Keratinocyte (primary cell): Measurements from ENCODE around the gene CCSAP. TPM values are rescaled to one million over a fixed set of nuclear protein-coding genes. Genes with fewer than 3 reads are reported as not detected.

Source experiments
- DNase-seq: peaks from one replicate; pipeline ENCODE4 v3.0.0-alpha.2; 2011; ENCODE audit warnings: low read depth, missing footprints, low spot score
- FAIRE-seq: peaks from 2 replicates; lab custom pipeline; 2011; peaks lifted over from hg19 to GRCh38; lab: Jason Lieb, UNC
- H2AFZ ChIP-seq: 2 replicates; pipeline ENCODE4 v1.6.0; 2012; ENCODE audit warnings: low read length, control low read depth, inconsistent platforms; ENCODE audit not compliant: control insufficient read depth
- H3K27ac ChIP-seq: 2 replicates; pipeline ENCODE4 v1.5.1; 2011; ENCODE audit warnings: low read length; ENCODE audit not compliant: control insufficient read depth, insufficient read depth
- H3K27me3 ChIP-seq: 3 replicates; pipeline ENCODE4 v1.6.0; 2011; ENCODE audit warnings: low read length; ENCODE audit not compliant: control insufficient read depth, insufficient read depth; ENCODE audit errors: extremely low read depth
- H3K36me3 ChIP-seq, 2 experiments: 2 replicates in 1 of 2; 3 replicates in 1 of 2; pipeline ENCODE4 v1.5.1; 2011; ENCODE audit warnings: low read length in 2 of 2, mild to moderate bottlenecking in 1 of 2; ENCODE audit not compliant: control insufficient read depth in 2 of 2, insufficient read depth in 2 of 2; ENCODE audit errors: extremely low read depth in 1 of 2
- H3K4me1 ChIP-seq: 3 replicates; pipeline ENCODE4 v1.5.1; 2011; ENCODE audit warnings: low read length; ENCODE audit not compliant: control insufficient read depth, insufficient read depth; ENCODE audit errors: extremely low read depth
- H3K4me2 ChIP-seq: 3 replicates; pipeline ENCODE4 v1.6.0; 2011; ENCODE audit warnings: low read depth, low read length; ENCODE audit not compliant: control insufficient read depth, insufficient read depth; ENCODE audit errors: extremely low read depth
- H3K4me3 ChIP-seq, 3 experiments: fragments of 200-600 bp in 1 of 3; sonication (generic) in 1 of 3; 2 replicates in 2 of 3; 3 replicates in 1 of 3; pipeline ENCODE4 v1.5.1; 2011 to 2016; ENCODE audit warnings: low read length in 3 of 3, mild to moderate bottlenecking in 3 of 3, control low read depth in 2 of 3, inconsistent platforms in 1 of 3, low read depth in 1 of 3, mixed read lengths in 1 of 3, mixed run types in 1 of 3, moderate library complexity in 1 of 3; ENCODE audit not compliant: control insufficient read depth in 2 of 3, insufficient read depth in 2 of 3; ENCODE audit errors: extremely low read depth in 1 of 3
- H3K79me2 ChIP-seq: 2 replicates; pipeline ENCODE4 v1.6.0; 2012; ENCODE audit warnings: low read length; ENCODE audit not compliant: control insufficient read depth, insufficient read depth
- H3K9ac ChIP-seq: 3 replicates; pipeline ENCODE4 v1.6.0; 2011; ENCODE audit warnings: low read length; ENCODE audit not compliant: control insufficient read depth, insufficient read depth; ENCODE audit errors: extremely low read depth
- H3K9me1 ChIP-seq: 3 replicates; pipeline ENCODE4 v1.6.0; 2011; ENCODE audit warnings: low read length; ENCODE audit not compliant: control insufficient read depth, insufficient read depth; ENCODE audit errors: extremely low read depth
- H3K9me3 ChIP-seq: 2 replicates; pipeline ENCODE4 v1.5.1; 2012; ENCODE audit warnings: low read depth, low read length; ENCODE audit not compliant: control insufficient read depth
- H4K20me1 ChIP-seq: 3 replicates; pipeline ENCODE4 v1.6.0; 2011; ENCODE audit warnings: low read length; ENCODE audit not compliant: control insufficient read depth, insufficient read depth; ENCODE audit errors: extremely low read depth
- CTCF ChIP-seq, 3 experiments: IDR thresholded peaks in 1 of 3; conservative IDR thresholded peaks in 1 of 3; optimal IDR thresholded peaks in 1 of 3; 2 replicates in 2 of 3; 3 replicates in 1 of 3; pipeline versions ENCODE3 to v1.5.1; 2011; ENCODE audit warnings: low read length in 3 of 3, mild to moderate bottlenecking in 3 of 3, moderate library complexity in 2 of 3, control low read depth in 1 of 3, inconsistent platforms in 1 of 3; ENCODE audit not compliant: insufficient read depth in 2 of 3; ENCODE audit errors: extremely low read depth in 1 of 3
- EZH2 ChIP-seq: IDR thresholded peaks from one replicate; pipeline ENCODE4 v1.6.1; 2012; ENCODE audit warnings: inconsistent platforms, mild to moderate bottlenecking, low read length, moderate library complexity
- dilution Hi-C: fragments of 300-500 bp; cut with MboI; formaldehyde crosslinking; loops from one replicate; pipeline ENCODE4 v1.7.0; 2020; ENCODE audit warnings: low sequenced_read_pairs; ENCODE audit not compliant: extremely low pct_ligation_motif_present
- polyA plus RNA-seq, 5 experiments: library from polyadenylated mRNA; depleted of rRNA in 3 of 5; stranded (reverse) in 3 of 5; stranded (forward) in 1 of 5; unstranded in 1 of 5; fragments of >200 nt; gene quantifications; 1 replicate in 1 of 5; 2 replicates in 3 of 5; 3 replicates in 1 of 5; pipeline versions ENCODE4 v1.2.1 to v1.2.3, GENCODE V29; 2011 to 2012; ENCODE audit warnings: missing spikeins in 2 of 5, low read depth in 1 of 5, low replicate concordance in 1 of 5

Gene CCSAP
- polyA plus RNA-seq, 1 donor (not counting 4 experiments of a cell fraction or from before 2014, with no cell fraction given), result 6.5 TPM

DNA sequence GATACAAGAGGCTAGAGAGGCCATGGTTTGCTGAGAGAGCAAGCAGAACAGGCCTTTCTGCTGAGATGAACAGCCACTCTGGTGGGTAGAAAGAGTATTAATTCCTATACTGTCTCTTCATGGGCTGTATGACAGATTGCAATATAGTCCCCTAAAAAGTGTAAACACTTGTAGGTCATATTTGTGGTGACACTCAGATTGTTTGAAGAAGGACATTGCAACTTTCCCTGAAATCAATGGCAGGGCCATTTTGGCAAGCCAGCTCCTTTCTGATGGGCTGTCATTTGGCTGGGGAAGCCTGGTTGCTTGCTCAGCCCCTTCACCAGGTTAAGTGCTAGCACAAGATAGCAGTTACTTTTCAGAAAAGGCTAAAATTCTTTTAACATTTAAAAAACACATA lies 44.4 kb downstream of the CCSAP start:
- Histone ChIP-seq H3K27me3 (no peaks in the 10 kb centered on the region), H3K27ac (no peak overlapping the region), H3K9me1 (no peaks in the 10 kb centered on the region), H3K4me1 (no peaks in the 10 kb centered on the region), H2AFZ (no peak overlapping the region), H3K36me3 (peaks cover 20 to 25% of the 10 kb centered on the region in 2 experiments), H3K9ac (no peak overlapping the region), H3K79me2 (no peaks in the 10 kb centered on the region), H4K20me1 (no peaks in the 10 kb centered on the region), H3K9me3 (no peaks in the 10 kb centered on the region), H3K4me3 (no peak overlapping the region), H3K4me2 (no peak overlapping the region)
- dilution Hi-C loops, result no loop called here
- FAIRE-seq, result no peak
- DNase-seq, result no peak
- TF ChIP-seq EZH2, result no peak
- no peak for TF ChIP-seq CTCF (optimal IDR thresholded peaks at IDR 0.05 in 1 of 3, IDR thresholded peaks at IDR 0.05 in 1 of 3, conservative IDR thresholded peaks at IDR 0.05 in 1 of 3; ENCODE audit: extremely low read depth in 1 of 3, insufficient read depth in 2 of 3, low read length in 3 of 3)

DNA sequence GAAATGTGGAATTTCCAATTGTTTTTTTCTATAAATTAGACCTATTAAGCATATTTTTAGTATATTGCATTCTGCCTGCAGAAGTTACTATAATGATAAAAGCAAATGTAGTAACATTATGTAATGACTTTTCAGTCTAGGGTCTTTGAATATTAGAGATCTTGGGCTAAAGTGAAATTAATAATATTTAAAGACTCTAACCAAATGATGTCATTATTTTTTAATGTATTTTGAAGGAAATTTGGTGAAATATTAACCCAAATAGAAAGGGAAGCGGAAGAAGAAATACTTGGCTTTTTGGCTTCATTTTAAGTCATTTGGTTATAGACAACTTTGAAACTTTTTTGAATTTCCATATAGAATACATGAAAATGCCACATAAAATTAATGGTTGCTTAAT lies 45.1 kb downstream of the CCSAP start:
- no peak for TF ChIP-seq EZH2
- TF ChIP-seq CTCF (optimal IDR thresholded peaks at IDR 0.05 in 1 of 3, IDR thresholded peaks at IDR 0.05 in 1 of 3, conservative IDR thresholded peaks at IDR 0.05 in 1 of 3; ENCODE audit: extremely low read depth in 1 of 3, insufficient read depth in 2 of 3, low read length in 3 of 3), result no peak
- dilution Hi-C loops, result no loop called here
- no peak overlapping the region for H3K4me3 ChIP-seq

More for the DNA sequence above, 45.1 kb downstream of the CCSAP start:
- no peak overlapping the region for H2AFZ ChIP-seq
- no peak overlapping the region for H3K9ac ChIP-seq
- no peaks in the 10 kb centered on the region for H3K4me1 ChIP-seq
- no peak overlapping the region for H3K27ac ChIP-seq
- H3K79me2 ChIP-seq, result no peaks in the 10 kb centered on the region
- DNase-seq, result no peak
- no peak for FAIRE-seq
- H3K36me3 ChIP-seq, result peaks cover 18 to 25% of the 10 kb centered on the region in 2 experiments
- no peak overlapping the region for H3K4me2 ChIP-seq
- no peaks in the 10 kb centered on the region for H3K9me3 ChIP-seq
- no peaks in the 10 kb centered on the region for H3K27me3 ChIP-seq
- no peaks in the 10 kb centered on the region for H4K20me1 ChIP-seq
- no peaks in the 10 kb centered on the region for H3K9me1 ChIP-seq
